K562 (cell line): Measurements from ENCODE around the gene ATP2A1. TPM values are rescaled to one million over a fixed set of nuclear protein-coding genes. Genes with fewer than 3 reads are reported as not detected.
A peak's percentile ranks its signal among the peaks of the same experiment; 100 is the strongest.

ENCODE experiments used
- ATF7 ChIP-seq: fragments of 450-650 bp; IDR thresholded peaks from 2 replicates; pipeline ENCODE4 v1.7.1; 2014; ENCODE audit warnings: mild to moderate bottlenecking, moderate library complexity
- HES1 ChIP-seq: fragments of 450-650 bp; IDR thresholded peaks from 2 replicates; pipeline ENCODE4 v1.6.1; 2016; ENCODE audit warnings: low read depth, mild to moderate bottlenecking, moderate library complexity
- LCOR ChIP-seq: sonication (generic); formaldehyde crosslinking; IDR thresholded peaks from 2 replicates; pipeline ENCODE4 v1.8.0; 2022; ENCODE audit warnings: mild to moderate bottlenecking, missing genetic modification reagents
- MAFG ChIP-seq: fragments of 450-650 bp; conservative IDR thresholded peaks from 2 replicates; pipeline ENCODE4 v1.6.1; 2016; ENCODE audit warnings: missing genetic modification characterization, missing compliant biosample characterization
- NR3C1 ChIP-seq: sonication (generic); formaldehyde crosslinking; IDR thresholded peaks from 2 replicates; pipeline ENCODE4 v1.8.1; 2022; ENCODE audit warnings: missing genetic modification reagents
- RB1 ChIP-seq: fragments of 450-650 bp; IDR thresholded peaks from 2 replicates; pipeline ENCODE4 v1.6.1; 2017; ENCODE audit warnings: low read depth, mild to moderate bottlenecking
- RHOXF2B ChIP-seq: fragments of 250-450 bp; sonication (Bioruptor Pico); conservative IDR thresholded peaks from 2 replicates; pipeline ENCODE4 v1.5.1; 2021
- SAFB2 ChIP-seq: fragments of 200-400 bp; formaldehyde crosslinking; IDR thresholded peaks from 2 replicates; pipeline ENCODE4 v1.6.1; 2018; ENCODE audit warnings: borderline replicate concordance, low read length, low read depth, moderate library complexity; ENCODE audit not compliant: severe bottlenecking
- SIX5 ChIP-seq, 2 experiments: IDR thresholded peaks; 2 replicates each; pipeline ENCODE4 v1.6.1; 2011; ENCODE audit warnings: low read length in 2 of 2, borderline replicate concordance in 1 of 2, low read depth in 1 of 2, mild to moderate bottlenecking in 1 of 2, moderate library complexity in 1 of 2; ENCODE audit not compliant: insufficient read depth in 1 of 2
- SRF ChIP-seq, 2 experiments: fragments of 250-450, 450-650 bp in 1 of 2; sonication (Bioruptor Pico) in 1 of 2; sonication (generic) in 1 of 2; formaldehyde crosslinking; IDR thresholded peaks; 2 replicates each; pipeline versions ENCODE4 v1.5.0 to v1.5.1; 2020 to 2022; ENCODE audit warnings: mild to moderate bottlenecking in 1 of 2, missing genetic modification reagents in 1 of 2
- THRA ChIP-seq: fragments of 450-650 bp; IDR thresholded peaks from 2 replicates; pipeline ENCODE4 v1.6.1; 2017; ENCODE audit warnings: mild to moderate bottlenecking, moderate library complexity
- USF1 ChIP-seq: sonication (generic); formaldehyde crosslinking; IDR thresholded peaks from 2 replicates; pipeline ENCODE4 v1.9.0; 2022; ENCODE audit warnings: mild to moderate bottlenecking, missing genetic modification reagents
- ZFX ChIP-seq: sonication (generic); formaldehyde crosslinking; IDR thresholded peaks from 2 replicates; pipeline ENCODE4 v1.8.0; 2022; ENCODE audit warnings: mild to moderate bottlenecking, missing genetic modification reagents, moderate library complexity
- ZNF232 ChIP-seq: sonication (generic); formaldehyde crosslinking; IDR thresholded peaks from 2 replicates; pipeline ENCODE4 v1.8.0; 2022; ENCODE audit warnings: mild to moderate bottlenecking, missing genetic modification reagents
- ZNF318 ChIP-seq, 2 experiments: fragments of 450-650 bp; IDR thresholded peaks; 2 replicates each; pipeline ENCODE4 v1.6.1; 2016; ENCODE audit warnings: mild to moderate bottlenecking in 2 of 2, borderline replicate concordance in 1 of 2, low read depth in 1 of 2, moderate library complexity in 1 of 2
- ZNF79 ChIP-seq: fragments of 250-450 bp; sonication (Bioruptor Pico); IDR thresholded peaks from 2 replicates; pipeline ENCODE4 v1.4.0; 2020; ENCODE audit warnings: low read depth, mild to moderate bottlenecking, moderate library complexity
- polyA plus RNA-seq, 8 experiments: library from polyadenylated mRNA; depleted of rRNA in 4 of 8; stranded (reverse) in 5 of 8; unstranded in 3 of 8; fragments of >200 nt; fragmentation: Nextera tagmentation in 2 of 8; fragmentation: Illumina TruSeq in 1 of 8; extraction: Ambion mirVana in 2 of 8; extraction: Trizol in 1 of 8; gene quantifications; 2 replicates each; pipeline versions ENCODE4 v1.2.1 to v1.2.3, GENCODE V29; 2011 to 2014; ENCODE audit warnings: inconsistent platforms in 1 of 8, missing spikeins in 1 of 8
- total RNA-seq, 7 experiments: library from RNA; depleted of rRNA in 6 of 7; stranded (reverse); fragments of >200 nt in 6 of 7; fragmentation: Illumina TruSeq in 2 of 7; extraction: Trizol in 2 of 7; gene quantifications; 2 replicates each; pipeline versions ENCODE4 v1.2.1 to v1.2.3, GENCODE V29; 2011 to 2021; ENCODE audit warnings: low replicate concordance in 1 of 7

The ATP2A1 gene
- total and polyA plus RNA-seq, 9 of the 15 experiments (the other 6 are each of a cell fraction or from before 2014, with no cell fraction given): 0.25 to 2.6 (median 0.65) TPM

GRCh38 chr16:28950648-28951409, 72.5 kb downstream of the ATP2A1 start, which contains the start of gene NFATC2IP (continued):
- TF ChIP-seq ZNF318 (IDR thresholded peaks at IDR 0.05; ENCODE audit: borderline replicate concordance in 1 of 2, low read depth in 1 of 2) (no peak), SAFB2 (no peak), LCOR (CRISPR knock-in tag) (no peak), NR3C1 (CRISPR knock-in tag) (0 out of 2 replicates have a peak, but pooled peaks have one; percentile 23), ZNF79 (CRISPR knock-in tag) (no peak), RHOXF2B (CRISPR knock-in tag) (no peak), MAFG (tag) (no peak), USF1 (CRISPR knock-in tag) (peak; percentile 45), RB1 (peak; percentile 87), THRA (no peak), SIX5 (IDR thresholded peaks at IDR 0.05; ENCODE audit: borderline replicate concordance in 1 of 2, insufficient read depth in 1 of 2, low read depth in 1 of 2, low read length in 2 of 2) (peak; percentile 69 to 72; a peak in 3 of 4 replicates), SRF (CRISPR knock-in tag; IDR thresholded peaks at IDR 0.05) (peak in 1 of 2 experiments; percentile 54; a peak in 1 of 4 replicates), ATF7 (peak; percentile 87), ZFX (0 out of 2 replicates have a peak, but pooled peaks have one; percentile 12), HES1 (peak; percentile 93), ZNF232 (CRISPR knock-in tag) (0 out of 2 replicates have a peak, but pooled peaks have one; percentile 19)
